Measurements from ENCODE around the gene PTGDR2. TPM values are rescaled to one million over a fixed set of nuclear protein-coding genes. Genes with fewer than 3 reads are reported as not detected.

PTGDR2 gene
- total RNA-seq, 1 experiment from 2014 or later, result 0.07 TPM

DNA sequence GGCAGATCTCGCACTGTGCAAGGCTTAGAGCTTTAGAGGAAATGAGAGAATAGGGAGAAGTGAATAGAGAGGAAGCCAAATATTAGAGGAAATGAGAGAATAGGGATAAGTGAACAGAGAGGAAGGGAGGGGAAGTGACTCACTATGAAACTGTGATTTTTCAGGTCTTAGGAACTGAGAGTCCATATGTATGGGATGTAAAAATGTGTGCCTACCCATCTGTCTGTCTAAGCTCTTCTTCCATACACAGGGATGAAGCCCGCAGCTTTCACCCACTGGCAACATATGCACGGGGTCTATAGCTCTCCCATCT lies 20.3 kb downstream of the PTGDR2 start (continued):
- TF ChIP-seq, protein P1, sequence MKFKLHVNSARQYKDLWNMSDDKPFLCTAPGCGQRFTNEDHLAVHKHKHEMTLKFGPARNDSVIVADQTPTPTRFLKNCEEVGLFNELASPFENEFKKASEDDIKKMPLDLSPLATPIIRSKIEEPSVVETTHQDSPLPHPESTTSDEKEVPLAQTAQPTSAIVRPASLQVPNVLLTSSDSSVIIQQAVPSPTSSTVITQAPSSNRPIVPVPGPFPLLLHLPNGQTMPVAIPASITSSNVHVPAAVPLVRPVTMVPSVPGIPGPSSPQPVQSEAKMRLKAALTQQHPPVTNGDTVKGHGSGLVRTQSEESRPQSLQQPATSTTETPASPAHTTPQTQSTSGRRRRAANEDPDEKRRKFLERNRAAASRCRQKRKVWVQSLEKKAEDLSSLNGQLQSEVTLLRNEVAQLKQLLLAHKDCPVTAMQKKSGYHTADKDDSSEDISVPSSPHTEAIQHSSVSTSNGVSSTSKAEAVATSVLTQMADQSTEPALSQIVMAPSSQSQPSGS (CRISPR knock-in tag; IDR thresholded peaks at IDR 0.05; ENCODE audit: borderline replicate concordance, low read depth), result no peak
- TF ChIP-seq, protein P2, sequence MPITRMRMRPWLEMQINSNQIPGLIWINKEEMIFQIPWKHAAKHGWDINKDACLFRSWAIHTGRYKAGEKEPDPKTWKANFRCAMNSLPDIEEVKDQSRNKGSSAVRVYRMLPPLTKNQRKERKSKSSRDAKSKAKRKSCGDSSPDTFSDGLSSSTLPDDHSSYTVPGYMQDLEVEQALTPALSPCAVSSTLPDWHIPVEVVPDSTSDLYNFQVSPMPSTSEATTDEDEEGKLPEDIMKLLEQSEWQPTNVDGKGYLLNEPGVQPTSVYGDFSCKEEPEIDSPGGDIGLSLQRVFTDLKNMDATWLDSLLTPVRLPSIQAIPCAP (CRISPR knock-in tag; IDR thresholded peaks at IDR 0.05), result no peak

DNA sequence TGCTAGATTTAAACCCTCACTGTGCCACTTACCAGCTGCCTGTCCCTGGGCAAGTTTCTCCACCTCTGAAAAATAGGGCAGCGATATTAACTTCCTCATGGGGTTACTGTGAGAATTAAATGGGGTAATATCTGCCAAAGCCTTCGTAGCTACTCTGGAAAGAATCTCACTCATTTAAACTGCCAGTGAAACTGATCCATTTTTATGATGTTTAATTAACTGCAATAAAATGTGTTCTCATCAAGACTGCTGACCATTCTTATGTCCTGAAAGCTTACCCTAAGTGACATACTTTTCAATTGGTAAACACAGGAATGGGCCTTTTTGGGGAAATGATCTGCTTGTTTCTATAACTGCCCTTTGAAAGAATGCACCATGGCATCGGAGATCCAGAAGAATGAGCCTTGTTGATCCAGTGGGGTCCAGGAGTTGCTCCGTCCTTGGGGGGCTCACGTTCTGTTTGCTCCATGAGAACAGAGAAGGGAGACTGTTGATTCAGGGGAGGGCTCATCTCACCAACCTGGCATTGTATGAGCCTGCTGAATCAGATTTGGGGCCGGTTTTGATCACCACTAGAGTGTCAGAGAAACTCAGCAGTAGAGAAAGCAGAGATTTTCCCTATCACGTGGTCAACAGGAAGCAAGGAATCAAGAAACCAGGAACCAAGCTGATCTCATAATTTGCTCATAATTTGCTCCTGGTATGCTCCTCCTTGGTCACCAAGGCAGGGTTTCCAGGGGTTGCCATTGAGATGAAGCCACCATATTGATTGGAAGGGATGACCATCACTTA lies 20.8 kb downstream of the PTGDR2 start:
- Mint-ChIP-seq H3K4me3 (no peak overlapping the region), H3K4me1 (no peaks in the 10 kb centered on the region), H3K27me3 (ENCODE audit: low read depth) (peaks cover 13% of the 10 kb centered on the region), H3K36me3 (no peaks in the 10 kb centered on the region), H3K27ac (no peak overlapping the region), H3K9me3 (no peaks in the 10 kb centered on the region)
- DNase-seq (ENCODE audit: low spot score) (no peak), ATAC-seq (no peak)
- TF ChIP-seq, protein P3, sequence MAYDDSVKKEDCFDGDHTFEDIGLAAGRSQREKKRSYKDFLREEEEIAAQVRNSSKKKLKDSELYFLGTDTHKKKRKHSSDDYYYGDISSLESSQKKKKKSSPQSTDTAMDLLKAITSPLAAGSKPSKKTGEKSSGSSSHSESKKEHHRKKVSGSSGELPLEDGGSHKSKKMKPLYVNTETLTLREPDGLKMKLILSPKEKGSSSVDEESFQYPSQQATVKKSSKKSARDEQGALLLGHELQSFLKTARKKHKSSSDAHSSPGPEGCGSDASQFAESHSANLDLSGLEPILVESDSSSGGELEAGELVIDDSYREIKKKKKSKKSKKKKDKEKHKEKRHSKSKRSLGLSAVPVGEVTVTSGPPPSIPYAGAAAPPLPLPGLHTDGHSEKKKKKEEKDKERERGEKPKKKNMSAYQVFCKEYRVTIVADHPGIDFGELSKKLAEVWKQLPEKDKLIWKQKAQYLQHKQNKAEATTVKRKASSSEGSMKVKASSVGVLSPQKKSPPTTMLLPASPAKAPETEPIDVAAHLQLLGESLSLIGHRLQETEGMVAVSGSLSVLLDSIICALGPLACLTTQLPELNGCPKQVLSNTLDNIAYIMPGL (CRISPR knock-in tag; IDR thresholded peaks at IDR 0.05), result no peak
- TF ChIP-seq ZBTB21 (CRISPR knock-in tag; IDR thresholded peaks at IDR 0.05; ENCODE audit: borderline replicate concordance) (no peak), SP1 (CRISPR knock-in tag; conservative IDR thresholded peaks at IDR 0.05) (no peak)
- TF ChIP-seq, protein P4, sequence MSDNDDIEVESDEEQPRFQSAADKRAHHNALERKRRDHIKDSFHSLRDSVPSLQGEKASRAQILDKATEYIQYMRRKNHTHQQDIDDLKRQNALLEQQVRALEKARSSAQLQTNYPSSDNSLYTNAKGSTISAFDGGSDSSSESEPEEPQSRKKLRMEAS (CRISPR knock-in tag; IDR thresholded peaks at IDR 0.05), result no peak
- TF ChIP-seq, protein P5, sequence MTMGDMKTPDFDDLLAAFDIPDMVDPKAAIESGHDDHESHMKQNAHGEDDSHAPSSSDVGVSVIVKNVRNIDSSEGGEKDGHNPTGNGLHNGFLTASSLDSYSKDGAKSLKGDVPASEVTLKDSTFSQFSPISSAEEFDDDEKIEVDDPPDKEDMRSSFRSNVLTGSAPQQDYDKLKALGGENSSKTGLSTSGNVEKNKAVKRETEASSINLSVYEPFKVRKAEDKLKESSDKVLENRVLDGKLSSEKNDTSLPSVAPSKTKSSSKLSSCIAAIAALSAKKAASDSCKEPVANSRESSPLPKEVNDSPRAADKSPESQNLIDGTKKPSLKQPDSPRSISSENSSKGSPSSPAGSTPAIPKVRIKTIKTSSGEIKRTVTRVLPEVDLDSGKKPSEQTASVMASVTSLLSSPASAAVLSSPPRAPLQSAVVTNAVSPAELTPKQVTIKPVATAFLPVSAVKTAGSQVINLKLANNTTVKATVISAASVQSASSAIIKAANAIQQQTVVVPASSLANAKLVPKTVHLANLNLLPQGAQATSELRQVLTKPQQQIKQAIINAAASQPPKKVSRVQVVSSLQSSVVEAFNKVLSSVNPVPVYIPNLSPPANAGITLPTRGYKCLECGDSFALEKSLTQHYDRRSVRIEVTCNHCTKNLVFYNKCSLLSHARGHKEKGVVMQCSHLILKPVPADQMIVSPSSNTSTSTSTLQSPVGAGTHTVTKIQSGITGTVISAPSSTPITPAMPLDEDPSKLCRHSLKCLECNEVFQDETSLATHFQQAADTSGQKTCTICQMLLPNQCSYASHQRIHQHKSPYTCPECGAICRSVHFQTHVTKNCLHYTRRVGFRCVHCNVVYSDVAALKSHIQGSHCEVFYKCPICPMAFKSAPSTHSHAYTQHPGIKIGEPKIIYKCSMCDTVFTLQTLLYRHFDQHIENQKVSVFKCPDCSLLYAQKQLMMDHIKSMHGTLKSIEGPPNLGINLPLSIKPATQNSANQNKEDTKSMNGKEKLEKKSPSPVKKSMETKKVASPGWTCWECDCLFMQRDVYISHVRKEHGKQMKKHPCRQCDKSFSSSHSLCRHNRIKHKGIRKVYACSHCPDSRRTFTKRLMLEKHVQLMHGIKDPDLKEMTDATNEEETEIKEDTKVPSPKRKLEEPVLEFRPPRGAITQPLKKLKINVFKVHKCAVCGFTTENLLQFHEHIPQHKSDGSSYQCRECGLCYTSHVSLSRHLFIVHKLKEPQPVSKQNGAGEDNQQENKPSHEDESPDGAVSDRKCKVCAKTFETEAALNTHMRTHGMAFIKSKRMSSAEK (CRISPR knock-in tag; IDR thresholded peaks at IDR 0.05; ENCODE audit: borderline replicate concordance), result no peak
- TF ChIP-seq, protein P6, sequence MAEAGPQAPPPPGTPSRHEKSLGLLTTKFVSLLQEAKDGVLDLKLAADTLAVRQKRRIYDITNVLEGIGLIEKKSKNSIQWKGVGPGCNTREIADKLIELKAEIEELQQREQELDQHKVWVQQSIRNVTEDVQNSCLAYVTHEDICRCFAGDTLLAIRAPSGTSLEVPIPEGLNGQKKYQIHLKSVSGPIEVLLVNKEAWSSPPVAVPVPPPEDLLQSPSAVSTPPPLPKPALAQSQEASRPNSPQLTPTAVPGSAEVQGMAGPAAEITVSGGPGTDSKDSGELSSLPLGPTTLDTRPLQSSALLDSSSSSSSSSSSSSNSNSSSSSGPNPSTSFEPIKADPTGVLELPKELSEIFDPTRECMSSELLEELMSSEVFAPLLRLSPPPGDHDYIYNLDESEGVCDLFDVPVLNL (CRISPR knock-in tag; IDR thresholded peaks at IDR 0.05; ENCODE audit: borderline replicate concordance, low read depth), result no peak
- POLR2A ChIA-PET, result no interaction called here
- CTCF ChIA-PET, result interaction anchor here (5.4 kb wide), 1 partner anchor 53 kb away, joined by 57 read pairs; no protein-coding TSS in a partner anchor

DNA sequence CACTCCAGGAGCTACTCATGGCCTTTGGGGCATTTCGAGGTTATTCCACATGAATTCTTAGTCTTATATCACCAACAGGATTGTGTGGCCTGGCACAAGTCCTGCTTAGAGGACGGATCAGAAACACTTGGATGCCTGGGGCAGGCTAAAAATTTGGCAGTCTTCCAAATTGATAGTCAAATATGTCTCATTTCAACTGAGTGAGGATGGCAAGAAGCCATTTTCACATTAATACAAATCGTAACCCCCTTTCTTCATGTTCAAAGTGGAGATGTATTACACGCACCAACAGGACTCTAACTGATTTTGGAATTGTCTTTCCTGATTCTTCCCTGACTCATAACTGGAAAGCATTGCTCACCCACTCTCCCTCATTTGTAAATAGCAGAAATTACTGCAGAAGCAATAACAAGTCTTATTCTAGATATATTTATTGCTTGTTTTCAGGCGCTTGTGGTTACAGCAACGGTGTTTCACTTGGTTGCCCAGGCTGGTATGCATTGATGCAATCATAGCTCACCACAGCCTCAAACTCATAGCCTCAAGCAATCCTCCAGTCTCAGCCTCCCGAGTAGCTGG lies 24.2 kb downstream of the PTGDR2 start:
- H3K27ac Mint-ChIP-seq, result no peak overlapping the region
- no peak overlapping the region for H3K4me3 Mint-ChIP-seq
- no peaks in the 10 kb centered on the region for H3K4me1 Mint-ChIP-seq
- no peak for ATAC-seq
- no peaks in the 10 kb centered on the region for H3K36me3 Mint-ChIP-seq
- ChIA-PET POLR2A (interaction anchor here (0.8 kb wide), 1 partner anchor 56 kb away, joined by 3 read pairs; no protein-coding TSS in a partner anchor), CTCF (interaction anchor here (0.6 to 7.6 kb wide), 29 partner anchors 8 to 313 kb away, joined by 3 to 277 read pairs (median 5); partner anchors contain the start of genes PRPF19, PTGDR2, TMEM109 and ZP1)
- DNase-seq (ENCODE audit: low spot score), result no peak
- H3K27me3 Mint-ChIP-seq (ENCODE audit: low read depth), result peaks cover 11% of the 10 kb centered on the region
- H3K9me3 Mint-ChIP-seq, result no peaks in the 10 kb centered on the region
- TF ChIP-seq, protein P7, sequence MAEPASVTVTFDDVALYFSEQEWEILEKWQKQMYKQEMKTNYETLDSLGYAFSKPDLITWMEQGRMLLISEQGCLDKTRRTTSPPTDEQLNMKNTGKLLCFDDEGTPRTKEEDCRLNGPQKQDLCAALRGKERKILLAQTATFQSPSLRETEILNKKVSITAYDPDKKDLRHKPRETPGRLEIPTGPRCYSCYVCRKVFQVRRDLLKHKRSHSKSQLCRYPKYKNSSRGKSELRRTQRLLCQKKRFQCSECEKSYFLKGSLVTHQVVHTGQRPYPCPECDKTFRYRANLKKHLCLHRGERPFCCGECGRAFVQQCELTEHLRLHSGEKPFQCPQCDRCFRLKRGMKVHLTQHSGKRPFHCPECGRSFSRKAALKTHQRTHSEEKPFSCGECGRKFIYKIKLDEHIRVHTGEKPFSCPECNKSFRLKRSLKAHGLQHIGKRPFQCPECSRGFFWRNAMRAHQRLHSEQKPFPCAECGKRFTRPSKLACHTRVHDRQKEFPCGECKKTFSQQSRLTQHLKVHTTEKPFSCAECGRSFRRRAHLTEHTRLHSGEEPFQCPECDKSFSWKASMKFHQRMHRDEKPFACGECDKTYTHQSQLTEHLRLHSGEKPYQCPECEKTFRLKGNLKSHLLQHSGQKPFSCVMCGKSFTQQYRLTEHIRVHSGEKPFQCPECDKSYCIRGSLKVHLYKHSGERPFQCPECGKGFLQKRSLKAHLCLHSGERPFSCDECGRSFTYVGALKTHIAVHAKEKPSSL (CRISPR knock-in tag; conservative IDR thresholded peaks at IDR 0.05), result no peak
- TF ChIP-seq KAT7 (CRISPR knock-in tag; IDR thresholded peaks at IDR 0.05; ENCODE audit: borderline replicate concordance), result no peak
- TF ChIP-seq OVOL2 (CRISPR knock-in tag; IDR thresholded peaks at IDR 0.05; ENCODE audit: borderline replicate concordance), result no peak
- TF ChIP-seq ZNF138 (CRISPR knock-in tag; conservative IDR thresholded peaks at IDR 0.05), result no peak
- TF ChIP-seq, protein P8, sequence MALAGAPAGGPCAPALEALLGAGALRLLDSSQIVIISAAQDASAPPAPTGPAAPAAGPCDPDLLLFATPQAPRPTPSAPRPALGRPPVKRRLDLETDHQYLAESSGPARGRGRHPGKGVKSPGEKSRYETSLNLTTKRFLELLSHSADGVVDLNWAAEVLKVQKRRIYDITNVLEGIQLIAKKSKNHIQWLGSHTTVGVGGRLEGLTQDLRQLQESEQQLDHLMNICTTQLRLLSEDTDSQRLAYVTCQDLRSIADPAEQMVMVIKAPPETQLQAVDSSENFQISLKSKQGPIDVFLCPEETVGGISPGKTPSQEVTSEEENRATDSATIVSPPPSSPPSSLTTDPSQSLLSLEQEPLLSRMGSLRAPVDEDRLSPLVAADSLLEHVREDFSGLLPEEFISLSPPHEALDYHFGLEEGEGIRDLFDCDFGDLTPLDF (CRISPR knock-in tag; IDR thresholded peaks at IDR 0.05), result no peak
- TF ChIP-seq, protein P9, sequence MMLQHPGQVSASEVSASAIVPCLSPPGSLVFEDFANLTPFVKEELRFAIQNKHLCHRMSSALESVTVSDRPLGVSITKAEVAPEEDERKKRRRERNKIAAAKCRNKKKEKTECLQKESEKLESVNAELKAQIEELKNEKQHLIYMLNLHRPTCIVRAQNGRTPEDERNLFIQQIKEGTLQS (CRISPR knock-in tag; conservative IDR thresholded peaks at IDR 0.05), result no peak
- TF ChIP-seq ZNF423 (CRISPR knock-in tag; IDR thresholded peaks at IDR 0.05), result no peak
- TF ChIP-seq ELF4 (CRISPR knock-in tag; IDR thresholded peaks at IDR 0.05; ENCODE audit: low read depth), result no peak
- no peak for TF ChIP-seq NFYB (CRISPR knock-in tag; conservative IDR thresholded peaks at IDR 0.05; ENCODE audit: low read depth)
